22Rv1 (cell line): Measurements from ENCODE around the gene HIC1.

Experiments used
- ZFX ChIP-seq: fragments of 450-650 bp; IDR thresholded peaks from 2 replicates; pipeline ENCODE4 v1.6.1; 2017; ENCODE audit warnings: antibody characterized with exemption, borderline replicate concordance
- TF ChIP-seq, protein P1 (sequence below): fragments of 450-650 bp; IDR thresholded peaks from 2 replicates; pipeline ENCODE4 v1.5.1; 2017; ENCODE audit warnings: mild to moderate bottlenecking

DNA sequence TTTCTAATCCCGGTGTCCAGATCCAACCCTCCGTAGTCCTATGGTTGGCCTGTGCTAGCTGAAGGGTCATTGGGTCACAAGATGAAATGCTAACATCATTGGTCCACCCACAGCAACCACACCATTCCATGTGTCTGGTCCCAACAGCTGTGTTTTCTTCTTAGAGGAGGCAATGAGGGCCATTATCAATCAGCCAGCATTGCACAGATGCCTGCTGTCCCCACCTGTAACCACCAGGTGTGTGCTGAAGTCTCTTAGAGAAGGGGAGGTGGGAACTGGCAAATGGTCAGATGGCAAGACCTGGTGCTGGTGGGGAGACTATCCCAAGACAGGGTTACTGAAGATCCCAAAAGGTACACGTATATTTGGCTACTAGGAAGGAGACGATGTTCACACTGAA is 37.4 kb downstream of the HIC1 start:
- TF ChIP-seq, protein P1, sequence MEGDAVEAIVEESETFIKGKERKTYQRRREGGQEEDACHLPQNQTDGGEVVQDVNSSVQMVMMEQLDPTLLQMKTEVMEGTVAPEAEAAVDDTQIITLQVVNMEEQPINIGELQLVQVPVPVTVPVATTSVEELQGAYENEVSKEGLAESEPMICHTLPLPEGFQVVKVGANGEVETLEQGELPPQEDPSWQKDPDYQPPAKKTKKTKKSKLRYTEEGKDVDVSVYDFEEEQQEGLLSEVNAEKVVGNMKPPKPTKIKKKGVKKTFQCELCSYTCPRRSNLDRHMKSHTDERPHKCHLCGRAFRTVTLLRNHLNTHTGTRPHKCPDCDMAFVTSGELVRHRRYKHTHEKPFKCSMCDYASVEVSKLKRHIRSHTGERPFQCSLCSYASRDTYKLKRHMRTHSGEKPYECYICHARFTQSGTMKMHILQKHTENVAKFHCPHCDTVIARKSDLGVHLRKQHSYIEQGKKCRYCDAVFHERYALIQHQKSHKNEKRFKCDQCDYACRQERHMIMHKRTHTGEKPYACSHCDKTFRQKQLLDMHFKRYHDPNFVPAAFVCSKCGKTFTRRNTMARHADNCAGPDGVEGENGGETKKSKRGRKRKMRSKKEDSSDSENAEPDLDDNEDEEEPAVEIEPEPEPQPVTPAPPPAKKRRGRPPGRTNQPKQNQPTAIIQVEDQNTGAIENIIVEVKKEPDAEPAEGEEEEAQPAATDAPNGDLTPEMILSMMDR: no peak
- no peak for TF ChIP-seq ZFX
